T-cell (primary cell): ENCODE results near the gene S100A10. TPM values are rescaled to one million over a fixed set of nuclear protein-coding genes. Genes with fewer than 3 reads are reported as not detected.

ENCODE experiments used
- ATAC-seq, 4 experiments: fragments of 200-7000 bp in 3 of 4; fragments of 150-1000 bp in 1 of 4; cut with Tn5 transposase; replicated peaks in 1 of 4; 1 replicate in 3 of 4; 2 replicates in 1 of 4; pipeline ENCODE4 v1.10.0; 2021; ENCODE audit warnings: moderate library complexity in 3 of 4, mild to moderate bottlenecking in 2 of 4, moderate number of reproducible peaks in 1 of 4
- CTCF ChIA-PET, 2 donors: fragments of 300-600 bp; sonication (Branson Sonifier 250); formaldehyde crosslinking; loops; one replicate each; lab custom pipeline; 2022; ENCODE audit warnings: antibody characterized with exemption in 2 of 2; lab: Charles Lee
- POLR2A ChIA-PET, 2 donors: fragments of 300-600 bp; sonication (Branson Sonifier 250); formaldehyde crosslinking; loops; one replicate each; lab custom pipeline; 2022; ENCODE audit warnings: antibody characterized with exemption in 2 of 2; lab: Charles Lee
- DNase-seq, 35 experiments: peaks; one replicate each; pipeline versions ENCODE4 v3.0.0 to v3.0.0-alpha.2; 2013 to 2023
- H3K27ac ChIP-seq: one replicate; pipeline ENCODE4 v1.5.1; 2013; ENCODE audit warnings: low read length
- H3K27me3 ChIP-seq, 2 experiments: replicated peaks in 1 of 2; 1 replicate in 1 of 2; 2 replicates in 1 of 2; pipeline versions ENCODE4 v1.6.1 to v1.7.0; 2013; ENCODE audit warnings: low read length in 1 of 2, mixed read lengths in 1 of 2; ENCODE audit not compliant: control insufficient read depth in 2 of 2, insufficient read depth in 2 of 2; ENCODE audit errors: extremely low read depth in 1 of 2
- H3K36me3 ChIP-seq, 2 donors: 1 replicate in 1 of 2; 2 replicates in 1 of 2; pipeline versions ENCODE4 v1.6.1 to v1.7.0; 2013; ENCODE audit warnings: low read length in 1 of 2; ENCODE audit not compliant: control insufficient read depth in 2 of 2, insufficient read depth in 1 of 2; ENCODE audit errors: extremely low read depth in 1 of 2
- H3K4me1 ChIP-seq, 2 experiments: 1 replicate in 1 of 2; 2 replicates in 1 of 2; pipeline versions ENCODE4 v1.6.1 to v1.7.0; 2013; ENCODE audit warnings: low read length in 2 of 2, mixed read lengths in 1 of 2; ENCODE audit not compliant: insufficient read depth in 2 of 2, control insufficient read depth in 1 of 2; ENCODE audit errors: extremely low read depth in 1 of 2
- H3K4me3 ChIP-seq, 2 donors: 1 replicate in 1 of 2; 2 replicates in 1 of 2; pipeline versions ENCODE4 v1.5.1 to v1.7.0; 2013; ENCODE audit warnings: mild to moderate bottlenecking in 2 of 2, low read length in 1 of 2, moderate library complexity in 1 of 2; ENCODE audit not compliant: control insufficient read depth in 1 of 2; ENCODE audit errors: extremely low read depth in 1 of 2
- H3K9me3 ChIP-seq: 2 replicates; pipeline ENCODE4 v1.7.0; 2013
- H3K27ac Mint-ChIP-seq, 2 donors: one replicate each; pipeline ENCODE4 v1.8.0; 2020 to 2021; ENCODE audit warnings: mild to moderate bottlenecking in 2 of 2, mixed read lengths in 2 of 2
- H3K27me3 Mint-ChIP-seq, 2 donors: one replicate each; pipeline ENCODE4 v1.8.0; 2021 to 2022; ENCODE audit warnings: mixed read lengths in 2 of 2
- H3K36me3 Mint-ChIP-seq: one replicate; pipeline ENCODE4 v1.8.0; 2021; ENCODE audit warnings: mixed read lengths
- H3K4me1 Mint-ChIP-seq, 3 donors: one replicate each; pipeline ENCODE4 v1.8.0; 2020 to 2022; ENCODE audit warnings: mixed read lengths in 3 of 3, mild to moderate bottlenecking in 1 of 3
- H3K4me3 Mint-ChIP-seq, 3 donors: one replicate each; pipeline ENCODE4 v1.8.0; 2020 to 2022; ENCODE audit warnings: mild to moderate bottlenecking in 3 of 3, mixed read lengths in 3 of 3, moderate library complexity in 3 of 3
- H3K9me3 Mint-ChIP-seq, 3 donors: one replicate each; pipeline ENCODE4 v1.8.0; 2020 to 2022; ENCODE audit warnings: mixed read lengths in 3 of 3
- WGBS: methylation state at CpG from one replicate; pipeline ENCODE4 v1.1.5; 2013; ENCODE audit warnings: missing lambda C conversion rate; ENCODE audit not compliant: insufficient coverage; 5-methylcytosine and 5-hydroxymethylcytosine counted together
- total RNA-seq, 35 experiments: library from RNA in 6 of 35; stranded (reverse) in 6 of 35; fragments of 120-200 nt in 1 of 35; gene quantifications; one replicate each; pipeline versions ENCODE4 v1.2.1 to v1.2.4 and lab custom pipeline; 2013 to 2026

The S100A10 gene
- total RNA-seq, 5 donors from 2014 or later (not counting 1 experiment from before 2014, with no cell fraction given): 157 to 277 (median 264) TPM

- Histone ChIP-seq H3K9me3 (no peaks in the 10 kb centered on the region), H3K4me1 (peaks cover 0 to 5% of the 10 kb centered on the region in 2 experiments), H3K27ac (no peak overlapping the region), H3K27me3 (no peaks in the 10 kb centered on the region), H3K36me3 (no peaks in the 10 kb centered on the region), H3K4me3 (no peak overlapping the region)
- Mint-ChIP-seq H3K27me3 (peaks cover 3 to 4% of the 10 kb centered on the region in 2 donors), H3K4me1 (peaks cover 7 to 26% (median 10%) of the 10 kb centered on the region in 3 donors), H3K4me3 (no peak overlapping the region), H3K36me3 (no peaks in the 10 kb centered on the region), H3K27ac (no peak overlapping the region), H3K9me3 (no peaks in the 10 kb centered on the region)
- CTCF ChIA-PET: interaction anchor here (0.7 to 1.9 kb wide), 4 partner anchors 15 to 61 kb away, joined by 3 to 4 read pairs (median 4); no protein-coding TSS in a partner anchor
- no peak for ATAC-seq
- WGBS: no CpG with 5 or more reads among the region's 3 CpGs
- no peak for DNase-seq
- POLR2A ChIA-PET: interaction anchor here in 1 of 2 donors (0.7 kb wide), 1 partner anchor 40 kb away, joined by 4 read pairs; no protein-coding TSS in a partner anchor
Measured at GRCh38 chr1:151939141-151939540, 54.5 kb downstream of the S100A10 start.

DNA sequence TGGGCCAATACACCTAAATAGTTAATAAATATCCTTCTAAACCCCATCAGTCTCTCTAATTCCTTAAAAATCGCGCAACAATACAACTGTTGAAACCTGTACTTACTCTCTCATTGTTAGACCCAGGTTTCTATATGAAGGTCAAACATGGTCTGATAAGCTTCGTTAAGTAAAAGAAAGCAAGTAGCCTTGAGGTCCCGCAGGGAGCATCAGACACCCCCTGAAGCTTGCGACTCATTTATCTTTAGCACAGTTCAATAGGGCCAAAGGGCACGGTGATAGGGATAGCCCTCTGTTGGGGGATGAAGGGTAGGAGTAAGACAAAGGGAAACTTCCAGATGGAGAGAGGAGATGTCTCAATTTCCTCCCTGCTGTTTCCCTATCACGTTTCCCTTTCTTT lies 57.0 kb downstream of the S100A10 start:
- no peak overlapping the region for H3K27ac Mint-ChIP-seq
- CTCF ChIA-PET: interaction anchor here (0.8 to 6.0 kb wide), 7 partner anchors 9 to 109 kb away, joined by 3 to 71 read pairs (median 4); no protein-coding TSS in a partner anchor
- H3K9me3 ChIP-seq: no peaks in the 10 kb centered on the region
- POLR2A ChIA-PET: interaction anchor here in 1 of 2 donors (0.6 kb wide), 1 partner anchor 99 kb away, joined by 3 read pairs; no protein-coding TSS in a partner anchor
- H3K36me3 ChIP-seq: no peaks in the 10 kb centered on the region
- DNase-seq (no peak), ATAC-seq (no peak)
- H3K4me3 Mint-ChIP-seq: no peak overlapping the region
- peaks cover 0 to 3% of the 10 kb centered on the region in 2 experiments for H3K4me1 ChIP-seq
- H3K27me3 ChIP-seq: no peaks in the 10 kb centered on the region
- no peaks in the 10 kb centered on the region for H3K9me3 Mint-ChIP-seq
- no peak overlapping the region for H3K4me3 ChIP-seq
- H3K36me3 Mint-ChIP-seq: no peaks in the 10 kb centered on the region
- H3K27ac ChIP-seq: no peak overlapping the region
- WGBS: 100% methylated on average over 1 of the region's 7 CpGs
- peaks cover 3 to 4% of the 10 kb centered on the region in 2 donors for H3K27me3 Mint-ChIP-seq
- peaks cover 9 to 17% (median 15%) of the 10 kb centered on the region in 3 donors for H3K4me1 Mint-ChIP-seq

- CTCF ChIA-PET: interaction anchor here (0.6 to 6.0 kb wide), 16 partner anchors 9 to 229 kb away, joined by 3 to 71 read pairs (median 4); no protein-coding TSS in a partner anchor
- DNase-seq (no peak), ATAC-seq (no peak)
- H3K36me3 Mint-ChIP-seq: no peaks in the 10 kb centered on the region
- WGBS: 70% methylated on average over 2 of the region's 2 CpGs
- Histone ChIP-seq H3K36me3 (no peaks in the 10 kb centered on the region), H3K4me1 (peaks cover 0 to 3% of the 10 kb centered on the region in 2 experiments), H3K27me3 (no peaks in the 10 kb centered on the region), H3K9me3 (no peaks in the 10 kb centered on the region), H3K27ac (no peak overlapping the region), H3K4me3 (no peak overlapping the region)
- no peak overlapping the region for H3K27ac Mint-ChIP-seq
- H3K9me3 Mint-ChIP-seq: no peaks in the 10 kb centered on the region
- H3K27me3 Mint-ChIP-seq: peaks cover 3 to 4% of the 10 kb centered on the region in 2 donors
- H3K4me3 Mint-ChIP-seq: no peak overlapping the region
- H3K4me1 Mint-ChIP-seq: peaks cover 6 to 11% (median 10%) of the 10 kb centered on the region in 3 donors
- POLR2A ChIA-PET: interaction anchor here in 1 of 2 donors (0.6 kb wide), 1 partner anchor 99 kb away, joined by 3 read pairs; no protein-coding TSS in a partner anchor
Measured at GRCh38 chr1:151935894-151936602, 57.6 kb downstream of the S100A10 start.

GRCh38 chr1:151935154-151935553 lies 58.5 kb downstream of the S100A10 start:
- WGBS: 63% methylated on average over 1 of the region's 3 CpGs
- Mint-ChIP-seq H3K4me3 (no peak overlapping the region), H3K9me3 (no peaks in the 10 kb centered on the region)

DNA sequence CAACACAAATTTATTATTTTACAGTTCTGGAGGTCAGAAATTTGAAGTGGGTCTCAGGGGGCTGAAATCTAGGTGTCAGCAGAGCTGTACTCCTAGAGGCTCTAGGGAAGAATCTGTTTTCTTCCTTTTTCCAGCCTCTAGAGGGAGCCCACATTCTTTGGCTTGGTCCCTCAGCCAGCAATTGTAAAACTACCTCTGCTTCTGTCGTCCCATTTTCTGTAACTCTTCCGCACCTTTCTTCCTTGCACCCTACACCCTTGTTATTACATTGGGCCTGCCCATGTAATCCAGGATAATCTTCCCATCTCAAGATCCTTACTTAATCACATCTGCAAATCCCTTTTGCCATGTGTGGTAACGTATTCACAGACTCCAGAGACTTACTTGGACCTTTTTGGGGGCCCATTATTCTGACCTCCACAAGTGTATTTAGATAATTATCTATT lies 59.6 kb downstream of the S100A10 start:
- Mint-ChIP-seq H3K36me3 (no peaks in the 10 kb centered on the region), H3K27me3 (peaks cover 3 to 4% of the 10 kb centered on the region in 2 donors)

More at GRCh38 chr1:151935154-151935553, 58.5 kb downstream of the S100A10 start:
- Histone ChIP-seq H3K27me3 (no peaks in the 10 kb centered on the region), H3K27ac (no peak overlapping the region), H3K4me1 (peaks cover 0 to 3% of the 10 kb centered on the region in 2 experiments), H3K4me3 (no peak overlapping the region), H3K36me3 (no peaks in the 10 kb centered on the region), H3K9me3 (no peaks in the 10 kb centered on the region)
- peaks cover 5 to 8% (median 6%) of the 10 kb centered on the region in 3 donors for H3K4me1 Mint-ChIP-seq
- no peaks in the 10 kb centered on the region for H3K36me3 Mint-ChIP-seq
- POLR2A ChIA-PET: no interaction called here
- peaks cover 3 to 4% of the 10 kb centered on the region in 2 donors for H3K27me3 Mint-ChIP-seq
- CTCF ChIA-PET: interaction anchor here (0.6 to 6.0 kb wide), 10 partner anchors 10 to 67 kb away, joined by 3 to 71 read pairs (median 4); no protein-coding TSS in a partner anchor
- H3K27ac Mint-ChIP-seq: no peak overlapping the region
- ATAC-seq (no peak), DNase-seq (no peak)

More for the DNA sequence above, 59.6 kb downstream of the S100A10 start:
- ChIA-PET POLR2A (no interaction called here), CTCF (interaction anchor here (0.5 to 6.0 kb wide), 7 partner anchors 11 to 116 kb away, joined by 3 to 71 read pairs (median 6); partner anchors contain the start of gene S100A10 (in 1 of the 2))
- no peaks in the 10 kb centered on the region for H3K9me3 ChIP-seq
- H3K4me3 Mint-ChIP-seq: no peak overlapping the region
- DNase-seq (peak in 25 of 35 experiments; percentile 9 to 82 (median 31)), ATAC-seq (peak; percentile 75 to 86 (median 83))
- no peaks in the 10 kb centered on the region for H3K9me3 Mint-ChIP-seq
- H3K4me3 ChIP-seq: no peak overlapping the region
- peak overlapping the region; percentile 23 to 46 for H3K27ac Mint-ChIP-seq
- peaks cover 0 to 3% of the 10 kb centered on the region in 2 experiments for H3K4me1 ChIP-seq
- no peaks in the 10 kb centered on the region for H3K36me3 ChIP-seq
- peaks cover 5 to 8% (median 6%) of the 10 kb centered on the region in 3 donors for H3K4me1 Mint-ChIP-seq
- no peak overlapping the region for H3K27ac ChIP-seq
- no peaks in the 10 kb centered on the region for H3K27me3 ChIP-seq
- 20% methylated on average over 2 of the region's 3 CpGs for WGBS
